ENCODE measurements around the gene ARRB1. TPM values are rescaled to one million over a fixed set of nuclear protein-coding genes. Genes with fewer than 3 reads are reported as not detected.
A peak's percentile ranks its signal among the peaks of the same experiment; 100 is the strongest.
"Not testable (repeated sequence)": the region's sequence is repeated elsewhere in the genome, so short reads cannot be mapped to it uniquely, and the experiment has no call there.

The ARRB1 gene
- total RNA-seq, 2 experiments from 2014 or later, result 26.7 to 27.8 TPM

DNA sequence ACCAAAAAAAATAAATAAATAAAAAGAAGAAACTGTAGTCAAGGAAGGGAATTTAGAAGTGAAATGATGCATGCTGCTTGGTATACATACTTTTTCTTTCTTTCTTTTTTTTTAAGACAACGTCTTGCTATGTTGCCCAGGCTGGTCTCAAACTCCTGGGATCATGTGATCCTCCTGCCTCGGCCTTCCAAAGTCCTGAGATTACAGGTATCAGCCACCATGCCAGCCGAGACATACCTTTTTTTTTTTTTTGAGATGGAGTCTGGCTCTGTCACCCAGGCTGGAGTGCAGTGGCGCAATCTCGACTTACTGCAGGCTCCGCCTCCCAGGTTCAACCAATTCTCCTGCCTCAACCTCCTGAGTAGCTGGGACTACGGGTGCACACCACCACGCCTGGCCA is 21.7 kb upstream of the ARRB1 start:
- TF ChIP-seq, protein P1, sequence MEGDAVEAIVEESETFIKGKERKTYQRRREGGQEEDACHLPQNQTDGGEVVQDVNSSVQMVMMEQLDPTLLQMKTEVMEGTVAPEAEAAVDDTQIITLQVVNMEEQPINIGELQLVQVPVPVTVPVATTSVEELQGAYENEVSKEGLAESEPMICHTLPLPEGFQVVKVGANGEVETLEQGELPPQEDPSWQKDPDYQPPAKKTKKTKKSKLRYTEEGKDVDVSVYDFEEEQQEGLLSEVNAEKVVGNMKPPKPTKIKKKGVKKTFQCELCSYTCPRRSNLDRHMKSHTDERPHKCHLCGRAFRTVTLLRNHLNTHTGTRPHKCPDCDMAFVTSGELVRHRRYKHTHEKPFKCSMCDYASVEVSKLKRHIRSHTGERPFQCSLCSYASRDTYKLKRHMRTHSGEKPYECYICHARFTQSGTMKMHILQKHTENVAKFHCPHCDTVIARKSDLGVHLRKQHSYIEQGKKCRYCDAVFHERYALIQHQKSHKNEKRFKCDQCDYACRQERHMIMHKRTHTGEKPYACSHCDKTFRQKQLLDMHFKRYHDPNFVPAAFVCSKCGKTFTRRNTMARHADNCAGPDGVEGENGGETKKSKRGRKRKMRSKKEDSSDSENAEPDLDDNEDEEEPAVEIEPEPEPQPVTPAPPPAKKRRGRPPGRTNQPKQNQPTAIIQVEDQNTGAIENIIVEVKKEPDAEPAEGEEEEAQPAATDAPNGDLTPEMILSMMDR (IDR thresholded peaks at IDR 0.05), result no peak
- Mint-ChIP-seq H3K27ac (no peak overlapping the region), H3K9me3 (no peaks in the 10 kb centered on the region), H3K4me3 (no peak overlapping the region), H3K4me1 (ENCODE audit: low read depth) (peaks cover 9% of the 10 kb centered on the region), H3K36me3 (ENCODE audit: low read depth) (no peaks in the 10 kb centered on the region), H3K27me3 (no peaks in the 10 kb centered on the region)
- ATAC-seq (ENCODE audit: poor library complexity) (no peak), DNase-seq (no peak)
- peaks cover 7% of the 10 kb centered on the region for H3K4me1 ChIP-seq (ENCODE audit: insufficient read depth, low read length)
- no peaks in the 10 kb centered on the region for H3K36me3 ChIP-seq (ENCODE audit: insufficient read depth, low read length)
- H3K4me3 ChIP-seq (ENCODE audit: low read length), result no peak overlapping the region
- no peak overlapping the region for H3K27ac ChIP-seq (ENCODE audit: low read depth in 1 of 2, low read length in 2 of 2)
- ChIA-PET CTCF (no interaction called here), POLR2A (no interaction called here)
- intact Hi-C loops (cut with DNase I, micrococcal nuclease), result no loop called here
- H3K27me3 ChIP-seq (ENCODE audit: control insufficient read depth in 1 of 2, insufficient read depth in 2 of 2, low read length in 2 of 2), result no peaks in the 10 kb centered on the region
- peaks cover 0 to 11% of the 10 kb centered on the region in 2 experiments for H3K9me3 ChIP-seq (ENCODE audit: control insufficient read depth in 1 of 2, insufficient read depth in 1 of 2, low read length in 2 of 2)

DNA sequence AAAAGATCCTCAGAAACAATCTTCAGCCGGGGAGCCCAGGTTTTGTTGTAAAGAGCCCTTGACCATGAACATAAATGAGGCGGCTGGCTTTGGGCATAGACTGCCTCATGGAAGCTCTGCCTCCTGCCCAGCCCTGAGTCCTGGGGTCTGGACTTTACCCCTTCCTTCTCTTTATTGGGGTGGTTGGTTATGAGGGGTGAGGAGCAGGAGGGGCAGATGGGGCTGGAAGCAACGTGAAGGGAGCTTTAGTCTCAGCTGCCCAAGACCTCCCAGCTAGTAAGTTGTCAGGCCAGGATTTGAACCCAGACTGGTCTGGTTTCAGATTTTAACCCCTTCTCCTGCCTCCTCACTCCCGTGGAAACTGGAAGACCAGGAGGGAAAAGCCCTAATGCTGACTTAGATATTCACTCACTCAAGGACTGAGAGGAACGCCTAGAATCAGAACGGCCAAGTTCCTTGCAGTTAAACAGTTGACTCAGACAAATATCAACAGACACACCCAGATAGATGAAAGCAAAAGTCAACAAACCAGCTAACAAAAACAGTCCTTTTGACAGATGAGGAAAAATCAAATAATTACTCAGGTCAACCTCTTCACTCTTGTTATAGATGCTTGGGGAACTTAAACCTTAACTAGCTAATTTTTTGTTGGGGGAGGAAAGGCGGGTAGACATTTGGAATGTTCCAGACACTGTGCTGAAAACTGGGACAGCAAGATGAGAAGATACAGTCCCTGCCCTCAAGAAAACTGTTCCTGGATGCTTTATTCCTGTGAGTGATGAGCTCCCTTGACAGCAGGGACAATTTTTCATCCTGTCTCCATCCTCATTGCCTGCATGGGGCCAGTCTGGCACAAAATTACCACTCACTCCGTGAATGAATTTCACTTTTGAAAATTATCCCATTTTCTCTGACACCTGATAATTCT is 20.8 kb upstream of the ARRB1 start:
- POLR2A ChIA-PET, result interaction anchor here (0.7 kb wide), 1 partner anchor 20 kb away, joined by 4 read pairs; no protein-coding TSS in a partner anchor
- H3K4me1 Mint-ChIP-seq (ENCODE audit: low read depth), result peaks cover 9% of the 10 kb centered on the region

DNA sequence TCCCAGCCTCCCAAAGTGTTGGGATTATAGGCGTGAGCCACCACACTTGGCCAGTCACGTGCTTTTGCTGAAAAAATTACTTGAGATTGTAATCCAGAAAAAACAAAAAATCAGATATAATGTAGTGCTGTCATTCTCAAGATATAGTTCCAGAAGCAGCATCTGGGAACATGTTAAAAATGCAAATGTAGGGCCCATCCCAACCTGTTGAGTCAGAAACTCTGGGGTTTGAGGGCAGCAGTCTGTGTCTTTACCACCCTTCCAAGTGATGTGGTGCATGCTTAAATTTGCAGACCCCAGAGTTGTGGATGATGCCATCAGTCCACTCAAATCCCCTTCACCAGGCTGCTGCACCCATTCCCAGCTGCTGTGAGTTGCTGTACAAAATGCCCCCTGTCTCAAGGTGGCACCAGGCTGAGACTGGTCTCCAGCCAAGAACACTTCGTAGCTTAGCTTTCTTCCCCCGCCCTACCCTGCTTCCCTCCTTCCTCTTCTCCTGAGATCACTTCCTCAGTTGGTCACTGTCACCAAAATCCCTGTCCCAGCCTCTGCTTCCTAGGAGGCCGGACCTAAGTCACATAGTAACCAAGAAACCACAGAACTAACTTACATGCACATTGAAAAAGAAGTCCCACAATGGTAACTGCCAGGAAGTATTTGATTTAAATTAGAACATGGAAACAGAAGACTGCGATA is 18.2 kb upstream of the ARRB1 start:
- intact Hi-C loops (cut with DNase I, micrococcal nuclease), result no loop called here
- Mint-ChIP-seq H3K36me3 (ENCODE audit: low read depth) (no peaks in the 10 kb centered on the region), H3K9me3 (no peaks in the 10 kb centered on the region), H3K4me3 (peak overlapping the region; percentile 70), H3K27me3 (no peaks in the 10 kb centered on the region), H3K27ac (no peak overlapping the region), H3K4me1 (ENCODE audit: low read depth) (peaks cover 9% of the 10 kb centered on the region)
- Histone ChIP-seq H3K27ac (ENCODE audit: low read depth in 1 of 2, low read length in 2 of 2) (no peak overlapping the region), H3K27me3 (ENCODE audit: control insufficient read depth in 1 of 2, insufficient read depth in 2 of 2, low read length in 2 of 2) (no peaks in the 10 kb centered on the region), H3K9me3 (ENCODE audit: control insufficient read depth in 1 of 2, insufficient read depth in 1 of 2, low read length in 2 of 2) (peaks cover 0 to 13% of the 10 kb centered on the region in 2 experiments), H3K36me3 (ENCODE audit: insufficient read depth, low read length) (no peaks in the 10 kb centered on the region), H3K4me1 (ENCODE audit: insufficient read depth, low read length) (peaks cover 7% of the 10 kb centered on the region), H3K4me3 (ENCODE audit: low read length) (no peak overlapping the region)
- ChIA-PET POLR2A (interaction anchor here (0.5 to 1.1 kb wide), 3 partner anchors 17 to 41 kb away, joined by 3 to 4 read pairs (median 3); no protein-coding TSS in a partner anchor), CTCF (no interaction called here)
- DNase-seq (peak in 1 of 14 experiments; percentile 47), ATAC-seq (ENCODE audit: poor library complexity) (no peak)
- TF ChIP-seq, protein P1 (IDR thresholded peaks at IDR 0.05), result no peak

More for the DNA sequence above, 20.8 kb upstream of the ARRB1 start:
- no peaks in the 10 kb centered on the region for H3K36me3 ChIP-seq (ENCODE audit: insufficient read depth, low read length)
- H3K27me3 Mint-ChIP-seq, result no peaks in the 10 kb centered on the region
- H3K4me3 Mint-ChIP-seq, result no peak overlapping the region
- H3K36me3 Mint-ChIP-seq (ENCODE audit: low read depth), result no peaks in the 10 kb centered on the region
- intact Hi-C loops (cut with DNase I, micrococcal nuclease), result no loop called here
- peaks cover 0 to 13% of the 10 kb centered on the region in 2 experiments for H3K9me3 ChIP-seq (ENCODE audit: control insufficient read depth in 1 of 2, insufficient read depth in 1 of 2, low read length in 2 of 2)
- no peak overlapping the region for H3K4me3 ChIP-seq (ENCODE audit: low read length)
- H3K27me3 ChIP-seq (ENCODE audit: control insufficient read depth in 1 of 2, insufficient read depth in 2 of 2, low read length in 2 of 2), result no peaks in the 10 kb centered on the region
- DNase-seq (no peak), ATAC-seq (ENCODE audit: poor library complexity) (no peak)
- CTCF ChIA-PET, result interaction anchor here (1.5 kb wide), 1 partner anchor 92 kb away, joined by 3 read pairs; no protein-coding TSS in a partner anchor
- H3K4me1 ChIP-seq (ENCODE audit: insufficient read depth, low read length), result peaks cover 7% of the 10 kb centered on the region
- no peaks in the 10 kb centered on the region for H3K9me3 Mint-ChIP-seq
- H3K27ac ChIP-seq (ENCODE audit: low read depth in 1 of 2, low read length in 2 of 2), result no peak overlapping the region
- TF ChIP-seq, protein P1 (IDR thresholded peaks at IDR 0.05), result no peak
- no peak overlapping the region for H3K27ac Mint-ChIP-seq

DNA sequence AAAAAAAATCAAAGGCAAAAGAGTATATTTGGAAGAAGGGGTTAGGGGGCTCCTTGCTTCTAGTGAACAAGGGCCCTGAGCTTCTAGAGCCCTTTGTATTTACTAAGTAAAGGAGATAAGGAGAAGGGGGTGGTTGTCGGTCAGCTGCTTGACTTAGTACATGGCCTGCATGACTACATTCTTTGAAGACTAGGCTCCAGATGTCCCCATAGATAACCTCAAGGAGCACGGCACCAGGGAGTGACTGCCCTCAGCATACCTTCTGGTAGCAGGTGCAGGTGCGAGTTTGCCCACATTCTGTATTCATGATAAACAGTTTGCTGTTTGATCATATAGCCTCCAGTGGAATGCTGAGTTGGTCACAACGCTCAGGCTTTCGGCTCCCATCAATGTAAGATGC is 15.4 kb upstream of the ARRB1 start:
- H3K27me3 Mint-ChIP-seq; ATAC-seq (ENCODE audit: poor library complexity); H3K27me3 ChIP-seq (ENCODE audit: control insufficient read depth in 1 of 2, insufficient read depth in 2 of 2, low read length in 2 of 2); H3K4me1 Mint-ChIP-seq (ENCODE audit: low read depth); H3K27ac ChIP-seq (ENCODE audit: low read depth in 1 of 2, low read length in 2 of 2); H3K4me1 ChIP-seq (ENCODE audit: insufficient read depth, low read length); POLR2A ChIA-PET; H3K27ac Mint-ChIP-seq; H3K9me3 Mint-ChIP-seq; H3K4me3 ChIP-seq (ENCODE audit: low read length); DNase-seq; H3K36me3 ChIP-seq (ENCODE audit: insufficient read depth, low read length); intact Hi-C loops (cut with DNase I, micrococcal nuclease); H3K36me3 Mint-ChIP-seq (ENCODE audit: low read depth); CTCF ChIA-PET; H3K4me3 Mint-ChIP-seq: not testable (repeated sequence)
- H3K9me3 ChIP-seq (ENCODE audit: control insufficient read depth in 1 of 2, insufficient read depth in 1 of 2, low read length in 2 of 2), result peaks cover 0 to 13% of the 10 kb centered on the region in 2 experiments

Data from CD4-positive, alpha-beta T cell (primary cell).